B cell (primary cell): ENCODE measurements around the gene GNG13. TPM values are rescaled to one million over a fixed set of nuclear protein-coding genes. Genes with fewer than 3 reads are reported as not detected.

Experiments used
- ATAC-seq: fragments of 200-7000 bp; cut with Tn5 transposase; one replicate; pipeline ENCODE4 v1.10.0; 2021; ENCODE audit warnings: low read depth, mild to moderate bottlenecking, moderate number of reproducible peaks, moderate library complexity
- CTCF ChIA-PET: fragments of 350-600 bp; sonication (Branson Sonifier 250); formaldehyde crosslinking; loops from one replicate; lab custom pipeline; 2021; ENCODE audit warnings: antibody characterized with exemption, inconsistent platforms; lab: Charles Lee
- POLR2A ChIA-PET: fragments of 350-600 bp; sonication (Branson Sonifier 250); formaldehyde crosslinking; loops from one replicate; lab custom pipeline; 2021; ENCODE audit warnings: antibody characterized with exemption; lab: Charles Lee
- DNase-seq: peaks from one replicate; pipeline ENCODE4 v3.0.0; 2013
- H2AFZ ChIP-seq: 2 replicates; pipeline ENCODE4 v1.6.1; 2012; ENCODE audit warnings: mild to moderate bottlenecking, low read depth, low read length; ENCODE audit not compliant: insufficient read depth, poor library complexity, severe bottlenecking
- H3K27ac ChIP-seq, 2 donors: 1 replicate in 1 of 2; 2 replicates in 1 of 2; pipeline ENCODE4 v1.5.1; 2012 to 2013; ENCODE audit warnings: low read length in 2 of 2, mild to moderate bottlenecking in 2 of 2, moderate library complexity in 1 of 2
- H3K27me3 ChIP-seq, 4 experiments: fragments of 200-600 bp in 1 of 4; sonication (generic) in 1 of 4; replicated peaks in 1 of 4; 1 replicate in 2 of 4; 2 replicates in 2 of 4; pipeline versions ENCODE4 v1.6.1 to v1.7.0; 2013 to 2016; ENCODE audit warnings: low read length in 3 of 4, mild to moderate bottlenecking in 2 of 4, mixed read lengths in 1 of 4, moderate library complexity in 1 of 4; ENCODE audit not compliant: insufficient read depth in 4 of 4, control insufficient read depth in 3 of 4; ENCODE audit errors: control extremely low read depth in 1 of 4
- H3K36me3 ChIP-seq, 2 experiments: replicated peaks in 1 of 2; 1 replicate in 1 of 2; 2 replicates in 1 of 2; pipeline versions ENCODE4 v1.6.1 to v1.7.1; 2013; ENCODE audit warnings: low read length in 1 of 2; ENCODE audit not compliant: insufficient read depth in 2 of 2, control insufficient read depth in 1 of 2; ENCODE audit errors: control extremely low read depth in 1 of 2, extremely low read depth in 1 of 2
- H3K4me1 ChIP-seq, 2 donors: fragments of 200-600 bp in 1 of 2; sonication (generic) in 1 of 2; 1 replicate in 1 of 2; 2 replicates in 1 of 2; pipeline versions ENCODE4 v1.5.1 to v1.6.1; 2013 to 2017; ENCODE audit warnings: low read length in 2 of 2; ENCODE audit not compliant: control insufficient read depth in 2 of 2, insufficient read depth in 2 of 2
- H3K4me2 ChIP-seq: replicated peaks from 2 replicates; pipeline ENCODE3; 2012; ENCODE audit warnings: mild to moderate bottlenecking, low read depth, low read length; ENCODE audit not compliant: poor library complexity, severe bottlenecking
- H3K4me3 ChIP-seq, 5 experiments: fragments of 200-600 bp in 1 of 5; sonication (generic) in 1 of 5; 1 replicate in 3 of 5; 2 replicates in 2 of 5; pipeline versions ENCODE4 v1.5.1 to v1.7.0; 2011 to 2016; ENCODE audit warnings: low read length in 4 of 5, mild to moderate bottlenecking in 4 of 5, low read depth in 2 of 5, control low read depth in 1 of 5, moderate library complexity in 1 of 5; ENCODE audit not compliant: insufficient read depth in 1 of 5; ENCODE audit errors: control extremely low read depth in 1 of 5, extremely low read depth in 1 of 5
- H3K79me2 ChIP-seq: fragments of 200-600 bp; sonication (generic); one replicate; pipeline ENCODE4 v1.6.0; 2016; ENCODE audit warnings: low read length; ENCODE audit not compliant: control insufficient read depth, insufficient read depth
- H3K9ac ChIP-seq: fragments of 200-600 bp; sonication (generic); 2 replicates; pipeline ENCODE4 v1.6.1; 2017; ENCODE audit warnings: mild to moderate bottlenecking, low read length, moderate library complexity
- H3K9me3 ChIP-seq, 3 donors: one replicate each; pipeline versions ENCODE4 v1.6.1 to v1.7.1; 2013; ENCODE audit warnings: low read length in 2 of 3; ENCODE audit not compliant: control insufficient read depth in 2 of 3, insufficient read depth in 1 of 3; ENCODE audit errors: control extremely low read depth in 1 of 3
- H4K20me1 ChIP-seq: 2 replicates; pipeline ENCODE4 v1.6.0; 2012; ENCODE audit warnings: mild to moderate bottlenecking, low read length; ENCODE audit not compliant: insufficient read depth, control insufficient read depth, poor library complexity, severe bottlenecking
- H3K27ac Mint-ChIP-seq: one replicate; pipeline ENCODE4 v1.8.0; 2021; ENCODE audit warnings: mixed read lengths
- H3K27me3 Mint-ChIP-seq: one replicate; pipeline ENCODE4 v1.8.0; 2021; ENCODE audit warnings: mixed read lengths
- H3K4me1 Mint-ChIP-seq: one replicate; pipeline ENCODE4 v1.8.0; 2021; ENCODE audit warnings: mixed read lengths
- H3K4me3 Mint-ChIP-seq: one replicate; pipeline ENCODE4 v1.8.0; 2021; ENCODE audit warnings: mixed read lengths
- H3K9me3 Mint-ChIP-seq: one replicate; pipeline ENCODE4 v1.8.0; 2022; ENCODE audit warnings: mixed read lengths; ENCODE audit not compliant: insufficient read depth
- EZH2 ChIP-seq: IDR thresholded peaks from 2 replicates; pipeline ENCODE4 v1.6.1; 2012; ENCODE audit warnings: borderline replicate concordance, low read depth, mild to moderate bottlenecking, moderate library complexity, low read length; ENCODE audit not compliant: insufficient read depth, poor library complexity, severe bottlenecking
- WGBS: methylation state at CpG from one replicate; pipeline ENCODE4 v1.1.5; 2013; ENCODE audit warnings: missing lambda C conversion rate; ENCODE audit not compliant: insufficient coverage; 5-methylcytosine and 5-hydroxymethylcytosine counted together
- intact Hi-C: fragments of 100-400 bp; cut with micrococcal nuclease; formaldehyde crosslinking; loops from one replicate; pipeline ENCODE4 v1.10.0; 2022
- polyA plus RNA-seq: library from polyadenylated mRNA; depleted of rRNA; stranded (reverse); fragments of >200 nt; gene quantifications from 2 replicates; pipeline ENCODE4 v1.2.3, GENCODE V29; 2012
- total RNA-seq, 2 donors: library from RNA; stranded (reverse); fragments of 120-200 nt in 1 of 2; gene quantifications; 1 replicate in 1 of 2; 2 replicates in 1 of 2; pipeline versions ENCODE4 v1.2.3 to v1.2.4, GENCODE V29; 2013 to 2022
- TF ChIP-seq, protein P1 (sequence below): fragments of 200-600 bp; IDR thresholded peaks from one replicate; pipeline ENCODE4 v1.8.0; 2022; ENCODE audit warnings: antibody characterized with exemption, mild to moderate bottlenecking

Gene GNG13
- total and polyA plus RNA-seq, 2 donors (not counting 1 experiment from before 2014, with no cell fraction given), result not detected

DNA sequence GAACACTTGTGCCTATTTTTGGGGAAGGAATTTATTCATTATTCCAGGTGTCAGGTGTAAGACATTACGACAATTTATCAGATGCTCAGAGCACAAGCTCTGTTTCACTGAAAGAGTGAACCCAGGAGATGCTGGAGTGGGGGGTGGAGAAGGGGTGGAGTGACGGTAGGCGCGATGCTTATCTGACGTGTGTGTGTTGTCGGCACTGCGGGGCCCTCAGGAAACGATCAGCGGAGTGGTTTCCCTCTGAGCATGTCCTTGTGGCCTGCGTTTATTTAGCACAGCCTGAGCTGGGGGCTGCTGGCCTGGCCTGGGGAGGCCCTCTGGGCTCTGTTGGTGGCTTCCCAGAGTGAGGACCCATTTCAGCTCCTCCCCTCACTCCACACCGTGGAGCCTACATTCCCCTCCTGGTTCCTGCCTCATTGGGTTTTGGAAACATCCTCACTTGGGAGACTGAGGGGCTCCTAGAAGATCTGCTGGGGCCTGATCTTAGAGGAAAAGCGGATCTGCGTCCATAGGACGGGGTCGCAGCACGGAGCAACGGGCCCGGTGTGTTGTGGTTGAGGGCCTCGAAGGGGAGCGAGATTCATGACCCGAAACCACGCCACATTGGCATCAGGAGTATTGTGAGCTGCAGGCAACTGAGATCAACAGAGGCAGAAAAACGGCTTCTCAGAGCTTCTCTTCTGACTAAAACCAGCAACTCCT is 19.0 kb upstream of the GNG13 start:
- H2AFZ ChIP-seq, result no peak overlapping the region
- H3K27ac ChIP-seq, result no peak overlapping the region
- Mint-ChIP-seq H3K4me1 (peaks cover 12% of the 10 kb centered on the region), H3K4me3 (peak overlapping the region; percentile 66), H3K9me3 (no peaks in the 10 kb centered on the region), H3K27me3 (peaks cover 29% of the 10 kb centered on the region), H3K27ac (no peak overlapping the region)
- ATAC-seq (no peak), DNase-seq (no peak)
- no peaks in the 10 kb centered on the region for H4K20me1 ChIP-seq
- intact Hi-C loops, result no loop called here
- no peak overlapping the region for H3K4me3 ChIP-seq
- WGBS, result 4% methylated on average over 22 of the region's 23 CpGs
- CTCF ChIA-PET, result no interaction called here
- peaks cover 0 to 9% of the 10 kb centered on the region in 2 donors for H3K4me1 ChIP-seq
- no peaks in the 10 kb centered on the region for H3K36me3 ChIP-seq
- POLR2A ChIA-PET, result no interaction called here
- H3K27me3 ChIP-seq, result peaks cover 0 to 41% (median 8%) of the 10 kb centered on the region in 4 experiments
- no peak overlapping the region for H3K4me2 ChIP-seq
- no peak for TF ChIP-seq EZH2
- TF ChIP-seq, protein P1, sequence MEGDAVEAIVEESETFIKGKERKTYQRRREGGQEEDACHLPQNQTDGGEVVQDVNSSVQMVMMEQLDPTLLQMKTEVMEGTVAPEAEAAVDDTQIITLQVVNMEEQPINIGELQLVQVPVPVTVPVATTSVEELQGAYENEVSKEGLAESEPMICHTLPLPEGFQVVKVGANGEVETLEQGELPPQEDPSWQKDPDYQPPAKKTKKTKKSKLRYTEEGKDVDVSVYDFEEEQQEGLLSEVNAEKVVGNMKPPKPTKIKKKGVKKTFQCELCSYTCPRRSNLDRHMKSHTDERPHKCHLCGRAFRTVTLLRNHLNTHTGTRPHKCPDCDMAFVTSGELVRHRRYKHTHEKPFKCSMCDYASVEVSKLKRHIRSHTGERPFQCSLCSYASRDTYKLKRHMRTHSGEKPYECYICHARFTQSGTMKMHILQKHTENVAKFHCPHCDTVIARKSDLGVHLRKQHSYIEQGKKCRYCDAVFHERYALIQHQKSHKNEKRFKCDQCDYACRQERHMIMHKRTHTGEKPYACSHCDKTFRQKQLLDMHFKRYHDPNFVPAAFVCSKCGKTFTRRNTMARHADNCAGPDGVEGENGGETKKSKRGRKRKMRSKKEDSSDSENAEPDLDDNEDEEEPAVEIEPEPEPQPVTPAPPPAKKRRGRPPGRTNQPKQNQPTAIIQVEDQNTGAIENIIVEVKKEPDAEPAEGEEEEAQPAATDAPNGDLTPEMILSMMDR, result no peak
- no peak overlapping the region for H3K9ac ChIP-seq
- no peaks in the 10 kb centered on the region for H3K79me2 ChIP-seq
- H3K9me3 ChIP-seq, result peaks cover 0 to 12% (median 0%) of the 10 kb centered on the region in 3 donors

DNA sequence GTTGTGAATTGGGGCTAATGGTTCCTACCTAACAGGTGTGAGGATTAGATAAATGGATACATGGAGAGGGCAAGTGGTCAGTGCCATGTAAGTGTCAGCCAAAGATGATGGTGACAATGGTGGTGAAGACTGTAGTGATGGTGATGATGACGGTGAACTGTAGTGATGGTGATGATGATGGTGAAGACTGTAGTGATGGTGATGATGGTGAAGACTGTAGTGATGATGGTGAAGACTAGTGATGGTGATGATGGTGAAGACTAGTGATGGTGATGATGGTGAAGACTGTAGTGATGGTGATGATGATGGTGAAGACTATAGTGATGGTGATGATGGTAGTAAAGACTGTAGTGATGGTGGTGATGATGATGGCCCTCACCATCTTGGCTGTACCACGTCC is 18.1 kb upstream of the GNG13 start:
- H3K9me3 ChIP-seq, result peaks cover 0 to 17% (median 0%) of the 10 kb centered on the region in 3 donors
- H3K4me1 ChIP-seq, result peaks cover 0 to 13% of the 10 kb centered on the region in 2 donors
- Mint-ChIP-seq H3K27me3 (peaks cover 32% of the 10 kb centered on the region), H3K4me3 (no peak overlapping the region), H3K27ac (no peak overlapping the region), H3K9me3 (no peaks in the 10 kb centered on the region), H3K4me1 (peaks cover 15% of the 10 kb centered on the region)
- H3K27ac ChIP-seq, result no peak overlapping the region
- H2AFZ ChIP-seq, result no peak overlapping the region
- H3K4me2 ChIP-seq, result no peak overlapping the region
- ATAC-seq, result no peak
- ChIA-PET POLR2A (no interaction called here), CTCF (no interaction called here)
- H3K27me3 ChIP-seq, result peaks cover 0 to 49% (median 8%) of the 10 kb centered on the region in 4 experiments
- DNase-seq, result no peak
- no peaks in the 10 kb centered on the region for H3K79me2 ChIP-seq
- H3K9ac ChIP-seq, result no peak overlapping the region
- TF ChIP-seq, protein P1, result no peak
- TF ChIP-seq EZH2, result no peak
- no peaks in the 10 kb centered on the region for H4K20me1 ChIP-seq
- no peak overlapping the region for H3K4me3 ChIP-seq
- intact Hi-C loops, result no loop called here
- no peaks in the 10 kb centered on the region for H3K36me3 ChIP-seq
- WGBS, result 89% methylated on average over 2 of the region's 2 CpGs
